Measurements from ENCODE around the gene IL10. TPM values are rescaled to one million over a fixed set of nuclear protein-coding genes. Genes with fewer than 3 reads are reported as not detected.
"Not testable (repeated sequence)": the region's sequence is repeated elsewhere in the genome, so short reads cannot be mapped to it uniquely, and the experiment has no call there.

The IL10 gene
- total and polyA plus RNA-seq, 7 donors = 1.6 to 16.8 (median 5.4) TPM

GRCh38 chr1:206779638-206780037, 7.3 kb upstream of the IL10 start:
- no peak overlapping the region for H3K27ac ChIP-seq
- H3K27me3 ChIP-seq = no peaks in the 10 kb centered on the region
- DNase-seq = no peak
- no peaks in the 10 kb centered on the region for H3K4me1 ChIP-seq
- no peaks in the 10 kb centered on the region for H3K36me3 ChIP-seq
- WGBS, 2 donors = 58 to 63% methylated on average over 2 of the region's 2 CpGs
- H3K4me3 ChIP-seq = no peak overlapping the region
- TF ChIP-seq CTCF (IDR thresholded peaks at IDR 0.05) = no peak
- no peak for TF ChIP-seq EP300 (IDR thresholded peaks at IDR 0.05)
- no peak for TF ChIP-seq POLR2AphosphoS5 (IDR thresholded peaks at IDR 0.05)
- TF ChIP-seq POLR2A (IDR thresholded peaks at IDR 0.05) = no peak
- intact Hi-C loops (cut with DNase I) = no loop called here
- no peaks in the 10 kb centered on the region for H3K9me3 ChIP-seq

GRCh38 chr1:206778911-206779310, 6.6 kb upstream of the IL10 start:
- H3K4me3 ChIP-seq; H3K9me3 ChIP-seq; H3K27ac ChIP-seq; intact Hi-C loops (cut with DNase I); H3K36me3 ChIP-seq; DNase-seq; H3K27me3 ChIP-seq; H3K4me1 ChIP-seq: not testable (repeated sequence)
- WGBS, 2 donors = 61 to 76% methylated on average over 6 of the region's 6 CpGs

- H3K4me3 ChIP-seq = no peak overlapping the region
- no peaks in the 10 kb centered on the region for H3K36me3 ChIP-seq
- intact Hi-C loops (cut with DNase I) = no loop called here
- peaks cover 0 to 4% (median 0%) of the 10 kb centered on the region in 3 donors for H3K27me3 ChIP-seq
- no peak overlapping the region for H3K27ac ChIP-seq
- no peak for TF ChIP-seq EP300 (IDR thresholded peaks at IDR 0.05)
- no peak for TF ChIP-seq CTCF (IDR thresholded peaks at IDR 0.05)
- no peak for TF ChIP-seq POLR2AphosphoS5 (IDR thresholded peaks at IDR 0.05)
- TF ChIP-seq POLR2A (IDR thresholded peaks at IDR 0.05) = no peak
- no peaks in the 10 kb centered on the region for H3K9me3 ChIP-seq
- WGBS, 2 donors = 89 to 94% methylated on average over 7 of the region's 7 CpGs
- DNase-seq = no peak
- no peaks in the 10 kb centered on the region for H3K4me1 ChIP-seq
These were observed 5.7 kb upstream of the IL10 start for GRCh38 chr1:206778031-206778430.

GRCh38 chr1:206776229-206776628, 3.9 kb upstream of the IL10 start:
- H3K27ac ChIP-seq = no peak overlapping the region
- no peak overlapping the region for H3K4me3 ChIP-seq
- TF ChIP-seq EP300 (IDR thresholded peaks at IDR 0.05) (no peak), CTCF (IDR thresholded peaks at IDR 0.05) (no peak), POLR2AphosphoS5 (IDR thresholded peaks at IDR 0.05) (no peak), POLR2A (IDR thresholded peaks at IDR 0.05) (no peak)
- H3K9me3 ChIP-seq = no peaks in the 10 kb centered on the region
- no peaks in the 10 kb centered on the region for H3K4me1 ChIP-seq
- intact Hi-C loops (cut with DNase I) = no loop called here
- 52 to 71% methylated on average over 4 of the region's 4 CpGs for WGBS, 2 donors
- DNase-seq = no peak
- peaks cover 0 to 4% (median 0%) of the 10 kb centered on the region in 3 donors for H3K27me3 ChIP-seq
- no peaks in the 10 kb centered on the region for H3K36me3 ChIP-seq

GRCh38 chr1:206774093-206774492, 1.8 kb upstream of the IL10 start:
- no peak for DNase-seq
- H3K36me3 ChIP-seq = no peaks in the 10 kb centered on the region
- H3K9me3 ChIP-seq = no peaks in the 10 kb centered on the region
- H3K27me3 ChIP-seq = peaks cover 0 to 4% (median 0%) of the 10 kb centered on the region in 3 donors
- H3K27ac ChIP-seq = no peak overlapping the region
- H3K4me3 ChIP-seq = no peak overlapping the region
- intact Hi-C loops (cut with DNase I) = no loop called here
- no peaks in the 10 kb centered on the region for H3K4me1 ChIP-seq
- TF ChIP-seq POLR2A (IDR thresholded peaks at IDR 0.05) (no peak), CTCF (IDR thresholded peaks at IDR 0.05) (no peak), POLR2AphosphoS5 (IDR thresholded peaks at IDR 0.05) (no peak), EP300 (IDR thresholded peaks at IDR 0.05) (no peak)
- 61 to 63% methylated on average over 3 of the region's 3 CpGs for WGBS, 2 donors

Measured in sigmoid colon (tissue), 7 donors.